ENCODE measurements around the gene CD7.
"Not testable (repeated sequence)": the region's sequence is repeated elsewhere in the genome, so short reads cannot be mapped to it uniquely, and the experiment has no call there.

The CD7 gene

GRCh38 chr17:82353484-82353883 lies 36.1 kb upstream of the CD7 start:
- no peaks in the 10 kb centered on the region for H3K4me1 ChIP-seq (ENCODE audit: control insufficient read depth, insufficient read depth, low read length)

GRCh38 chr17:82351713-82352488 lies 34.5 kb upstream of the CD7 start:
- H3K9me3 ChIP-seq (ENCODE audit: control insufficient read depth, insufficient read depth, low read length): no peaks in the 10 kb centered on the region
- no peaks in the 10 kb centered on the region for H3K36me3 ChIP-seq (ENCODE audit: control insufficient read depth, insufficient read depth, low read length)
- H3K27me3 ChIP-seq (ENCODE audit: control insufficient read depth, insufficient read depth, low read length): no peaks in the 10 kb centered on the region
- H3K4me3 ChIP-seq (ENCODE audit: low read depth, low read length): no peak overlapping the region
- no peak overlapping the region for H3K9ac ChIP-seq (ENCODE audit: low read depth, low read length)
- H3K4me1 ChIP-seq (ENCODE audit: control insufficient read depth, insufficient read depth, low read length): no peaks in the 10 kb centered on the region

More at GRCh38 chr17:82353484-82353883, 36.1 kb upstream of the CD7 start:
- H3K4me3 ChIP-seq (ENCODE audit: low read depth, low read length): no peak overlapping the region
- H3K9ac ChIP-seq (ENCODE audit: low read depth, low read length): no peak overlapping the region
- H3K36me3 ChIP-seq (ENCODE audit: control insufficient read depth, insufficient read depth, low read length): no peaks in the 10 kb centered on the region
- no peaks in the 10 kb centered on the region for H3K9me3 ChIP-seq (ENCODE audit: control insufficient read depth, insufficient read depth, low read length)
- H3K27me3 ChIP-seq (ENCODE audit: control insufficient read depth, insufficient read depth, low read length): no peaks in the 10 kb centered on the region

DNA sequence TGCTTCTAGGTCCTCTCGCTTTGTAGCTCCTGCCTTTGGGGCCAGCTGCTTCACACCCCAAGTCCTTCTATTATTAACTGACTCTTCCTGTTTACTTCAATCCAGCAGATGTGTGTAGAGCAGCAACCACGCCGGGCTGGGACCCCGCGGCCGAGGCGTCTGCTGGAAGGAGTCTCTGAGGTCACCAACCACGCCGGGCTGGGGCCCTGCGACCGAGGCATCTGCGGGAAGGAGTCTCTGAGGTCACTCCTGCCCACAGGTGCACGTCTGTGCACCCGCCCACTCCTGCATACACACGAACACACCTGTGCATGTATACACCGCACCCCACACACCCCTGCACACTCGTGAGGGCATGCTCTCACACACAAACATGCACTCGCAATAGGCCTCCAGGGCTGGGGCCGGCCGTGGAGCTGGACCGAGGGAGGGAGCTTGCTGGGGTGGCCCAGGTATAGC lies 33.9 kb upstream of the CD7 start:
- H3K9me3 ChIP-seq (ENCODE audit: control insufficient read depth, insufficient read depth, low read length): no peaks in the 10 kb centered on the region
- no peak overlapping the region for H3K9ac ChIP-seq (ENCODE audit: low read depth, low read length)
- no peak overlapping the region for H3K4me3 ChIP-seq (ENCODE audit: low read depth, low read length)
- no peaks in the 10 kb centered on the region for H3K4me1 ChIP-seq (ENCODE audit: control insufficient read depth, insufficient read depth, low read length)
- H3K36me3 ChIP-seq (ENCODE audit: control insufficient read depth, insufficient read depth, low read length): no peaks in the 10 kb centered on the region
- H3K27me3 ChIP-seq (ENCODE audit: control insufficient read depth, insufficient read depth, low read length): no peaks in the 10 kb centered on the region

GRCh38 chr17:82350182-82351030 lies 33.0 kb upstream of the CD7 start:
- Histone ChIP-seq H3K4me1 (ENCODE audit: control insufficient read depth, insufficient read depth, low read length) (no peaks in the 10 kb centered on the region), H3K9ac (ENCODE audit: low read depth, low read length) (no peak overlapping the region), H3K4me3 (ENCODE audit: low read depth, low read length) (no peak overlapping the region), H3K36me3 (ENCODE audit: control insufficient read depth, insufficient read depth, low read length) (no peaks in the 10 kb centered on the region), H3K27me3 (ENCODE audit: control insufficient read depth, insufficient read depth, low read length) (no peaks in the 10 kb centered on the region), H3K9me3 (ENCODE audit: control insufficient read depth, insufficient read depth, low read length) (no peaks in the 10 kb centered on the region)

DNA sequence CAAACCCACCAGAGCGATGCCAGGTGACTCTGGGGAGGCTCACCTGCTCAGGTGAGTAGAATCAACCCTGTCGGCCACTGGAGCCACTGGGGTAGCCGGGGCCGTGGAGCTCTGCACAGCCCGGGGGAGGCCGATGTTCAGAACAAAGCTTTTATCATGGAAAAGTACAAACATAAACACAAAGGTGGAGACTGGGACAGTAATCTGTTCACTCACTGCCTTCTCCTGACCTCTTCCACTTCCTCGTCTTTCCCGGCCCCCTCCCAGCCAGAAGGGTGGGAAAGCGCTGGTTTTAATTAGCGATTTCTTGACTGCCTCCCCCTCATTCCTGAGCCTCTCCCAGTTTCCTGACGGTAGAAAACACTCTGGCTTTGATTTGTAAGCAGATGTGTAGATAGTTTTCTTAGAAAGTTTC lies 31.9 kb upstream of the CD7 start:
- H3K4me1 ChIP-seq (ENCODE audit: control insufficient read depth, insufficient read depth, low read length): no peaks in the 10 kb centered on the region
- no peaks in the 10 kb centered on the region for H3K9me3 ChIP-seq (ENCODE audit: control insufficient read depth, insufficient read depth, low read length)
- no peak overlapping the region for H3K4me3 ChIP-seq (ENCODE audit: low read depth, low read length)
- no peaks in the 10 kb centered on the region for H3K36me3 ChIP-seq (ENCODE audit: control insufficient read depth, insufficient read depth, low read length)
- no peak overlapping the region for H3K9ac ChIP-seq (ENCODE audit: low read depth, low read length)
- H3K27me3 ChIP-seq (ENCODE audit: control insufficient read depth, insufficient read depth, low read length): no peaks in the 10 kb centered on the region

GRCh38 chr17:82348866-82349265 lies 31.5 kb upstream of the CD7 start:
- H3K9ac ChIP-seq (ENCODE audit: low read depth, low read length): no peak overlapping the region
- H3K9me3 ChIP-seq (ENCODE audit: control insufficient read depth, insufficient read depth, low read length): no peaks in the 10 kb centered on the region
- no peaks in the 10 kb centered on the region for H3K27me3 ChIP-seq (ENCODE audit: control insufficient read depth, insufficient read depth, low read length)
- H3K36me3 ChIP-seq (ENCODE audit: control insufficient read depth, insufficient read depth, low read length): no peaks in the 10 kb centered on the region
- H3K4me3 ChIP-seq (ENCODE audit: low read depth, low read length): no peak overlapping the region
- no peaks in the 10 kb centered on the region for H3K4me1 ChIP-seq (ENCODE audit: control insufficient read depth, insufficient read depth, low read length)

DNA sequence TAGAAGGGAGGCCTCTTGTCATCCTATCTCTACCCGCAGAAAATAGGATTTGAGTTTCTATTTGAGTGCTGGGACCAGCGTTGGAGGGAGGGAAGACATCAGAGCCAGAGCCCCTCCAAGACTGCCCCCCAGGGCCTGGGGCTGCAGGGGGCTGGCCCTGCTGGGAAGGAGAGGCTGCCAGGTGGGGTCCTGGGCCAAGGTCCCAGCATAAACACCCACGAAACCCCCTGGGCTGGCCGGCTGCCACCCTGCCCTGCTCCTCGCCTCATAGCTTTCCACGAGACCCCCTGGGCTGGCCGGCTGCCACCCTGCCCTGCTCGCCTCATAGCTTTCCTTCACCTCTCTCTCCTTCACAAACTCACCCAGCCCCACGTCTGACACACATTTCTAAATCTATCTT lies 31.0 kb upstream of the CD7 start:
- H3K27me3 ChIP-seq (ENCODE audit: control insufficient read depth, insufficient read depth, low read length): no peaks in the 10 kb centered on the region
- H3K9me3 ChIP-seq (ENCODE audit: control insufficient read depth, insufficient read depth, low read length): no peaks in the 10 kb centered on the region
- no peak overlapping the region for H3K9ac ChIP-seq (ENCODE audit: low read depth, low read length)
- no peak overlapping the region for H3K4me3 ChIP-seq (ENCODE audit: low read depth, low read length)
- H3K4me1 ChIP-seq (ENCODE audit: control insufficient read depth, insufficient read depth, low read length): no peaks in the 10 kb centered on the region
- H3K36me3 ChIP-seq (ENCODE audit: control insufficient read depth, insufficient read depth, low read length): no peaks in the 10 kb centered on the region

DNA sequence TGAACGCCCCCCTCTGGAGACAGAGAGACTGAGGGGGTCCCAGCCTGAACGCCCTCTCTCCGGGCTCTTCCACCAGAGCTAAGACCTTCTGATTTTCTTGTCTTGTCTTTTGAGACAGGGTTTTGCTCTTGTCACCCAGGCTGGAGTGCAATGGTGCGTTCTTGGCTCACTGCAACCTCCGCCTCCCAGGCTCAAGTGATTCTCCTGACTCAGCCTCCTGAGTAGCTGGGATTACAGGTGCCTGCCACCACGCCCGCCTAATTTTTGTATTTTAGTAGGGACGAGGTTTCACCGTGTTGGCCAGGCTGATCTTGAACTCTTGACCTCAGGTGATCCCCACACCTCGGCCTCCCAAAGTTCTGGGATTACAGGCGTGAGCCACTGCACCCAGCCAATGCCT lies 30.6 kb upstream of the CD7 start:
- H3K9ac ChIP-seq (ENCODE audit: low read depth, low read length); H3K36me3 ChIP-seq (ENCODE audit: control insufficient read depth, insufficient read depth, low read length); H3K27me3 ChIP-seq (ENCODE audit: control insufficient read depth, insufficient read depth, low read length); H3K4me1 ChIP-seq (ENCODE audit: control insufficient read depth, insufficient read depth, low read length); H3K4me3 ChIP-seq (ENCODE audit: low read depth, low read length); H3K9me3 ChIP-seq (ENCODE audit: control insufficient read depth, insufficient read depth, low read length): not testable (repeated sequence)

GRCh38 chr17:82346342-82347300 lies 29.2 kb upstream of the CD7 start:
- Histone ChIP-seq H3K4me3 (ENCODE audit: low read depth, low read length) (no peak overlapping the region), H3K4me1 (ENCODE audit: control insufficient read depth, insufficient read depth, low read length) (no peaks in the 10 kb centered on the region), H3K9me3 (ENCODE audit: control insufficient read depth, insufficient read depth, low read length) (no peaks in the 10 kb centered on the region), H3K36me3 (ENCODE audit: control insufficient read depth, insufficient read depth, low read length) (no peaks in the 10 kb centered on the region), H3K27me3 (ENCODE audit: control insufficient read depth, insufficient read depth, low read length) (no peaks in the 10 kb centered on the region), H3K9ac (ENCODE audit: low read depth, low read length) (no peak overlapping the region)

GRCh38 chr17:82345151-82345976 lies 28.0 kb upstream of the CD7 start:
- Histone ChIP-seq H3K4me3 (ENCODE audit: low read depth, low read length) (no peak overlapping the region), H3K36me3 (ENCODE audit: control insufficient read depth, insufficient read depth, low read length) (no peaks in the 10 kb centered on the region), H3K9me3 (ENCODE audit: control insufficient read depth, insufficient read depth, low read length) (no peaks in the 10 kb centered on the region), H3K27me3 (ENCODE audit: control insufficient read depth, insufficient read depth, low read length) (no peaks in the 10 kb centered on the region), H3K4me1 (ENCODE audit: control insufficient read depth, insufficient read depth, low read length) (no peaks in the 10 kb centered on the region), H3K9ac (ENCODE audit: low read depth, low read length) (no peak overlapping the region)
